Breast epithelium (tissue), 4 donors: Measurements from ENCODE around the gene CACNA1H. TPM values are rescaled to one million over a fixed set of nuclear protein-coding genes. Genes with fewer than 3 reads are reported as not detected.

Source experiments
- DNase-seq, 2 donors: peaks; one replicate each; pipeline ENCODE4 v3.0.0-alpha.2; 2019; ENCODE audit warnings: low spot score in 2 of 2
- H3K27ac ChIP-seq, 2 donors: fragments of 200-600 bp; sonication (generic) in 1 of 2; one replicate each; pipeline ENCODE4 v1.5.1; 2016 to 2019; ENCODE audit warnings: mild to moderate bottlenecking in 1 of 2
- H3K27me3 ChIP-seq, 2 donors: fragments of 200-600 bp; sonication (generic) in 1 of 2; one replicate each; pipeline versions ENCODE4 v1.5.1 to v1.6.0; 2017 to 2019; ENCODE audit warnings: control low read depth in 1 of 2, mild to moderate bottlenecking in 1 of 2
- H3K36me3 ChIP-seq: fragments of 200-600 bp; one replicate; pipeline ENCODE4 v1.5.1; 2019
- H3K4me1 ChIP-seq, 2 donors: fragments of 200-600 bp; sonication (generic); one replicate each; pipeline ENCODE4 v1.5.1; 2016 to 2019; ENCODE audit warnings: control low read depth in 1 of 2
- H3K4me3 ChIP-seq, 3 donors: fragments of 200-600 bp; sonication (generic); 1 replicate in 2 of 3; 2 replicates in 1 of 3; pipeline ENCODE4 v1.5.1; 2016 to 2019; ENCODE audit warnings: mild to moderate bottlenecking in 3 of 3, moderate library complexity in 2 of 3
- H3K9me3 ChIP-seq, 2 donors: fragments of 200-600 bp; sonication (generic) in 1 of 2; one replicate each; pipeline ENCODE4 v1.5.1; 2016 to 2019; ENCODE audit warnings: control low read depth in 1 of 2
- CTCF ChIP-seq, 3 donors: fragments of 450-650 bp; IDR thresholded peaks; one replicate each; pipeline ENCODE4 v1.5.1; 2016 to 2017; ENCODE audit warnings: antibody characterized with exemption in 3 of 3, mild to moderate bottlenecking in 3 of 3, moderate library complexity in 3 of 3
- POLR2A ChIP-seq: fragments of 450-650 bp; IDR thresholded peaks from one replicate; pipeline ENCODE4 v1.6.1; 2016; ENCODE audit warnings: antibody characterized with exemption, mild to moderate bottlenecking, moderate library complexity
- POLR2AphosphoS5 ChIP-seq, 3 donors: sonication (generic); formaldehyde crosslinking; IDR thresholded peaks; one replicate each; pipeline ENCODE4 v1.6.1; 2017; ENCODE audit warnings: antibody characterized with exemption in 3 of 3
- intact Hi-C: fragments of 100-400 bp; cut with DNase I; formaldehyde crosslinking; loops from one replicate; pipeline ENCODE4 v1.15.1; 2023; ENCODE audit warnings: low total_unique reads
- total RNA-seq, 3 donors: library from RNA; depleted of rRNA; stranded (reverse); fragments of >200 nt; gene quantifications; one replicate each; pipeline ENCODE4 v1.1.0, GENCODE V29; 2016

Gene CACNA1H
- total RNA-seq, 3 donors from 2014 or later: 1.6 to 2.5 (median 2.2) TPM

GRCh38 chr16:1199347-1200013 lies 46.6 kb downstream of the CACNA1H start:
- Histone ChIP-seq H3K4me3 (no peak overlapping the region), H3K27ac (no peak overlapping the region), H3K27me3 (peaks cover 3 to 55% of the 10 kb centered on the region in 2 donors), H3K4me1 (no peaks in the 10 kb centered on the region), H3K36me3 (no peaks in the 10 kb centered on the region), H3K9me3 (peaks cover 0 to 5% of the 10 kb centered on the region in 2 donors)
- no peak for DNase-seq
- TF ChIP-seq CTCF (IDR thresholded peaks at IDR 0.05) (no peak), POLR2A (no peak), POLR2AphosphoS5 (IDR thresholded peaks at IDR 0.05) (no peak)
- intact Hi-C loops: no loop called here

GRCh38 chr16:1200014-1200627 lies 47.2 kb downstream of the CACNA1H start:
- Histone ChIP-seq H3K4me3 (no peak overlapping the region), H3K27me3 (peaks cover 0 to 57% of the 10 kb centered on the region in 2 donors), H3K9me3 (peaks cover 0 to 5% of the 10 kb centered on the region in 2 donors), H3K36me3 (no peaks in the 10 kb centered on the region), H3K27ac (no peak overlapping the region), H3K4me1 (no peaks in the 10 kb centered on the region)
- intact Hi-C loops: no loop called here
- TF ChIP-seq POLR2AphosphoS5 (IDR thresholded peaks at IDR 0.05): no peak
- no peak for TF ChIP-seq POLR2A
- TF ChIP-seq CTCF (IDR thresholded peaks at IDR 0.05): no peak
- no peak for DNase-seq

- Histone ChIP-seq H3K27ac (no peak overlapping the region), H3K36me3 (no peaks in the 10 kb centered on the region), H3K4me3 (no peak overlapping the region), H3K4me1 (no peaks in the 10 kb centered on the region), H3K9me3 (peaks cover 0 to 5% of the 10 kb centered on the region in 2 donors), H3K27me3 (peaks cover 0 to 57% of the 10 kb centered on the region in 2 donors)
- intact Hi-C loops: no loop called here
- TF ChIP-seq POLR2A (no peak), POLR2AphosphoS5 (IDR thresholded peaks at IDR 0.05) (no peak), CTCF (IDR thresholded peaks at IDR 0.05) (no peak)
- DNase-seq: no peak
These were observed 48.5 kb downstream of the CACNA1H start for GRCh38 chr16:1201444-1201843.

DNA sequence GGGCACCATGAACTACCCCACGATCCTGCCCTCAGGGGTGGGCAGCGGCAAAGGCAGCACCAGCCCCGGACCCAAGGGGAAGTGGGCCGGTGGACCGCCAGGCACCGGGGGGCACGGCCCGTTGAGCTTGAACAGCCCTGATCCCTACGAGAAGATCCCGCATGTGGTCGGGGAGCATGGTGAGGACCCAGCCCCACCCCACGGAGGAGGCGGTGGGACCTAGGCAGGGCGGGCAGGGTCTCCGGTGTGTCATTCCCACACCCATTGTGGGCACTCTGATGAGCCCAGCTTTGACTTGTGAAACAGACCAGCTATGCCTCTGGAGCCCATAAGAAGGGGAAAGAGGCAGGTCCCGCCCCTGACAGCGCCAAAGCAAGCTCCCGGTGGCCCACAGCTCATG lies 49.4 kb downstream of the CACNA1H start:
- H3K27ac ChIP-seq: no peak overlapping the region
- TF ChIP-seq CTCF (IDR thresholded peaks at IDR 0.05) (no peak), POLR2AphosphoS5 (IDR thresholded peaks at IDR 0.05) (no peak), POLR2A (no peak)

GRCh38 chr16:1204933-1205332 lies 52.0 kb downstream of the CACNA1H start:
- TF ChIP-seq CTCF (IDR thresholded peaks at IDR 0.05) (no peak), POLR2AphosphoS5 (IDR thresholded peaks at IDR 0.05) (no peak), POLR2A (no peak)
- Histone ChIP-seq H3K27ac (no peak overlapping the region), H3K27me3 (peaks cover 0 to 71% of the 10 kb centered on the region in 2 donors), H3K4me3 (no peak overlapping the region), H3K9me3 (no peaks in the 10 kb centered on the region), H3K36me3 (no peaks in the 10 kb centered on the region), H3K4me1 (no peaks in the 10 kb centered on the region)
- DNase-seq: no peak
- intact Hi-C loops: no loop called here

More for the DNA sequence above, 49.4 kb downstream of the CACNA1H start:
- Histone ChIP-seq H3K9me3 (peaks cover 0 to 5% of the 10 kb centered on the region in 2 donors), H3K36me3 (no peaks in the 10 kb centered on the region), H3K27me3 (peaks cover 0 to 57% of the 10 kb centered on the region in 2 donors), H3K4me1 (no peaks in the 10 kb centered on the region), H3K4me3 (no peak overlapping the region)
- DNase-seq: no peak
- intact Hi-C loops: no loop called here
